GM08714 (cell line): ENCODE data around the gene SLC25A33.

Experiments
- H3K4me3 ChIP-seq: fragments of 200-500 bp; sonication (Bioruptor generic); 2 replicates; pipeline ENCODE4 v1.5.1; 2014; ENCODE audit warnings: mild to moderate bottlenecking, low read length, inconsistent platforms
- ZNF274 ChIP-seq: IDR thresholded peaks from 2 replicates; pipeline ENCODE4 v1.6.1; 2012; ENCODE audit warnings: mild to moderate bottlenecking, low read depth, low read length

Gene SLC25A33

DNA sequence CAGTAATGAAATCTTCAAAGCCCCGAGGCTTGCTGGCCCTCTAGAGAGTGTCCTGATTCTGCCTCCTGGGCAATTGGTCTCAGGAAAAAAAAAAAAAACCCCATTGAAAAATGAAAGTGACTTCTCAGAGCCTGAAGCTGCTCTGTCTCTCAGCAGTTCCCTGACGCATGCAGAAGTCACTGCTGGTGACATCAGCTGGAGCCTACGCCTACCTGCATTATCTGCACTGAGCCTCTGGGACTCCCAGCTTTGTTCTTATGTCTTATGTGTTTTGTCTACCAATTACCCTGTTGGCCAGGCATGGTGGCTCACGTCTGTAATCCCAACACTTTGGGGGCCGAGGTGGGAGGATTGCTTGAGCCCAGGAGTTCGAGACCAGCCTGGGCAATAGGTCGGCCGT, 10.1 kb upstream of the SLC25A33 start:
- TF ChIP-seq ZNF274, result no peak
- H3K4me3 ChIP-seq, result no peak overlapping the region

DNA sequence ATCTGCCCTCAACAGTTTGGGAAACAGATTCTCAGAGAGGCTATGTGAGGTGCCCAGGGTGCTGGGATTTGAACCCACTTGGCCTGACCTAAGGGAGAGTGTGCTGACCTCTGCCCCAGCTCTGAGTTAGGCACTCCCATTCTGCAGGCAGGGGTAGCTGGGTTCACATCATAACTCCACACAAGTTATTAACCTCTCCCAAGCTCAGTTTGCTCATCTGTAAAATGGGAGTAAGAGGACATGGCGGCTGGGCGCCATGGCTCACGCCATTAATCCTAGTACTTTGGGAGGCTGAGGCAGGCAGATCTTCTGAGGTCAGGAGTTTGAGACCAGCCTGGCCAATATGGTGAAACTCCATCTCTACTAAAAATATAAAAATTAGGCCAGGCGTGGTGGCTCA, 8.9 kb upstream of the SLC25A33 start:
- H3K4me3 ChIP-seq, result no peak overlapping the region
- no peak for TF ChIP-seq ZNF274

GRCh38 chr1:9534953-9535352, 4.3 kb upstream of the SLC25A33 start:
- H3K4me3 ChIP-seq, result no peak overlapping the region
- TF ChIP-seq ZNF274, result no peak

DNA sequence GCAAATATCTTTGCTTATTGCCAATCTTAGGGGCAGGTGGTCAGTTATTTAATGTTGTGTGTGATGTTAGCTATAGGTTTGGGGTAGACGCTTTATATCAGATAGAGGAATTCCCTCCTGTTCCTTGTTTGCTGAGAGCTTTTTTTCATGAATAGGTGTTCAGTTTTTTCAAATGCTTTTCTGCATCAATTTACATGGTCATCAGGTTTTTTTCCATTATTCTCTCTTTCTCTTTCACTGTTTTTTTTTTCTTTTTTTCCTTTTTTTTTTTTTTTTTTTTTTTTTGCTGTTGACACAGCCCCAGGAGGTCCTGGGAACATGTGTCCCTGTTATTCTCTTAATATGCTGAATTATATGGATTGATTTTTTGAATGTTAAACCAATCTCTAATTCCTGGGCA, 3.0 kb upstream of the SLC25A33 start:
- H3K4me3 ChIP-seq, result no peak overlapping the region
- TF ChIP-seq ZNF274, result no peak

- H3K4me3 ChIP-seq, result no peak overlapping the region
- TF ChIP-seq ZNF274, result no peak
These were observed 1.2 kb upstream of the SLC25A33 start for GRCh38 chr1:9537863-9538668.

- no peak overlapping the region for H3K4me3 ChIP-seq
- no peak for TF ChIP-seq ZNF274
These were observed 548 bp upstream of the SLC25A33 start for GRCh38 chr1:9538669-9539164.

- peak overlapping the region; percentile 93 for H3K4me3 ChIP-seq
- no peak for TF ChIP-seq ZNF274
These were observed 725 bp downstream of the SLC25A33 start for GRCh38 chr1:9539829-9540550.

- H3K4me3 ChIP-seq, result no peak overlapping the region
- no peak for TF ChIP-seq ZNF274
These were observed 3.2 kb downstream of the SLC25A33 start for GRCh38 chr1:9542430-9542829.

DNA sequence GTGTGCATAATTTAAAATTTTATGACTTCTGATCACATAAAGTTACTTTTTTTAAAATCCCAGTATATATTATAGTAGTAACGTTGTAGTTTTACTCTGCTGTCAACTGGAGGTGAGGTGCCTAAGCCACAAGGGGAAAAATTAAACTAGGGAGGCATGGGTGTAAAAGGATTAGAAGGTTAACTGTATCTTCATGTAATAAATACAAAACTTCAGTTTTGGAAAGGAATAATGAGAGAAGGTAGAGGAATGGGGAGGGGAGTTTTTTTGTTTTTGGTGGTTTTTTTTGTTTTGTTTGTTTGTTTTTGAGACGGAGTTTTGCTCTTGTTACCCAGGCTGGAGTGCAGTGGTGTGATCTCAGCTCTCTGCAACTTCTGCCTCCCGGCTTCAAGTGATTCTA, 5.7 kb downstream of the SLC25A33 start:
- no peak overlapping the region for H3K4me3 ChIP-seq
- no peak for TF ChIP-seq ZNF274

DNA sequence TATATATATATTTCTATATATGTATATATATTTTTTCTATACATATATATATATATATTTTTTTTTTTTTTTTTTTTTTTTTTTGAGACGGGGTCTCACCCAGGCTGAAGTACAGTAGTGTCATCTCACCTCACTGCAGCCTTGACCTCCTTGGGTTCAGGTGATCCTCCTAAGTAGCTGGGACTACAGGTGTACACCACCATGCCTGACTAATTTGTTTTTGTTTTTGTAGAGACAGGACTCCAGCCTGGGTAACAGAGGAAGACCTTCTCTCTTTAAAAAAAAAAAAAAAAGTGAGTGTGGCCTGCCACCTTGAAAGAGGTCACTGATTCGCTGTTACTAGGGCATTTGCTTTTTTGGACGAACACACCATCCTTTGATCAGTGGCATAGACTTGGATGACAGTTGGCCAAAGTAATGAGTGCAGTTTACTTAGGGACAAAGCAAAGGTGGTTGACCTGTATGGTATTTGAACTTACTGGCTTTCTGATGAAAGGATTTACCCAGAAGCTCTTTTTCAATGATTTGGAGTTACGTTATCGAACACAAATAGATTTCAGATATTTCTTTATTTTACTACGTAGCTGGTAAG, 10.8 kb downstream of the SLC25A33 start:
- no peak overlapping the region for H3K4me3 ChIP-seq
- TF ChIP-seq ZNF274, result no peak

- no peak overlapping the region for H3K4me3 ChIP-seq
- TF ChIP-seq ZNF274, result no peak
These were observed 12.7 kb downstream of the SLC25A33 start for GRCh38 chr1:9551984-9552383.

DNA sequence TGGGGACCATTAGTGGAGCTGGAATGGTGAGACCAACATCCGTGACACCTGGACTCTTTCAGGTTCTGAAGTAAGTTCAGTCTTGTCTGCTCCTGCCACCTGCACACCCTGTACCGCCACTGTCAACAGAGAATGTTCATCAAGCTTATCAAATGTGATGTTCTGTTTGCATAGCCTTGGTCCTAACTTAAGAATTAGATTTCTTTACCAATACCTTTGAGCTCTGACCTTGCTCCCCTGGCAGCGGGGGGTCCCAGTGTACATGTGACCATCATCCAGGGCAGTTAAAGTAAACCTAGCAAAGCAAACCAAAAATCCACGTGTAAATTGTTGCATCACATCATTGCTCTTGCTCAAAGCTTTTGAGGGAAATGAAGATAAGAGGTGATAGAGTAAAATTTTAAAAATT, 14.5 kb downstream of the SLC25A33 start:
- no peak overlapping the region for H3K4me3 ChIP-seq
- TF ChIP-seq ZNF274, result no peak

- TF ChIP-seq ZNF274, result no peak
- H3K4me3 ChIP-seq, result no peak overlapping the region
These were observed 16.7 kb downstream of the SLC25A33 start for GRCh38 chr1:9555942-9556341.

- TF ChIP-seq ZNF274, result no peak
- no peak overlapping the region for H3K4me3 ChIP-seq
These were observed 18.4 kb downstream of the SLC25A33 start for GRCh38 chr1:9557624-9558023.

DNA sequence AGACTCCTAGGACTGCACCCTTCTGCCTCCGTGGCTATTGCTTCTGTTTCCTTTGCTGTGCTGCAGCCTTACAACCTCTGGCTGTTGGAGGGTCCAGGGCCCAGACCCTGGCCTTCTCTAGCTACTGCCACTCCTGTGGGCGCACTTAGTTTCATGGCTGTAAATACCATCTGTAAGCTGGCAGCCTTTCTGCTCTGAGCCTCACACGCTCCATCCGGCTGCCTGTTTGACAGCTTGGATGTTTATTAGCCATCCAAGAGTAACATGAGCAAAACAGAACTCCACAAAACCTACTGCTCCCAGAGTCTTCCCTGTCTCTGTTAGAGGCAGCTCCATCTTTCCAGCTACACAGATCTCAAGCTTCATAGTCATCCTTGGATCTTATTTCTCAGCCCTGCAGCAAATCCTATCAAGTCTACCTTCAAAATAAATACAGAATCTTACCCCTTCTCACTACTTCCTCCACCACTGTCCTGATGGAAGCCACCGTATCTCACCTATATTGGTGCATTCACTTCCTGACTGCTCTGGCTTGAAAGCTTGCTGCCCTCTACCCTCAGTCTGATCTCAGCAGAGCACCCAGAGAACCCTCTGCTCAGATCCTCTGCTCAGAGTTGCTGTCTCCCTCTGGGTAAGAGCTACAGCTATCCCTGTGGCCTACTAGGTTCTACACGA, 19.1 kb downstream of the SLC25A33 start:
- H3K4me3 ChIP-seq, result no peak overlapping the region
- TF ChIP-seq ZNF274, result no peak
